GM18499 (cell line): ENCODE measurements around the gene AFM.

Experiments
- ATAC-seq: cut with Tn5 transposase; IDR thresholded peaks from one replicate; pipeline ENCODE4 v1.9.1; 2021; ENCODE audit warnings: moderate number of reproducible peaks; ENCODE audit not compliant: insufficient read depth, unreplicated experiment

Gene AFM

GRCh38 chr4:73450398-73451004, 31.0 kb upstream of the AFM start:
- no peak for ATAC-seq

- no peak for ATAC-seq
These were observed 30.1 kb upstream of the AFM start for GRCh38 chr4:73451404-73451803.

- ATAC-seq: no peak
These were observed 29.4 kb upstream of the AFM start for GRCh38 chr4:73451981-73452747.

- no peak for ATAC-seq
These were observed 28.4 kb upstream of the AFM start for GRCh38 chr4:73452953-73453700.

GRCh38 chr4:73453701-73454005, 27.9 kb upstream of the AFM start:
- no peak for ATAC-seq

- no peak for ATAC-seq
These were observed 26.6 kb upstream of the AFM start for GRCh38 chr4:73454920-73455319.

- no peak for ATAC-seq
These were observed 25.1 kb upstream of the AFM start for GRCh38 chr4:73456177-73457022.

GRCh38 chr4:73458184-73459047, 23.1 kb upstream of the AFM start:
- no peak for ATAC-seq

GRCh38 chr4:73459048-73459421, 22.5 kb upstream of the AFM start:
- no peak for ATAC-seq

- no peak for ATAC-seq
These were observed 20.5 kb upstream of the AFM start for GRCh38 chr4:73460913-73461522.

- no peak for ATAC-seq
These were observed 13.4 kb upstream of the AFM start for GRCh38 chr4:73468170-73468569.

- no peak for ATAC-seq
These were observed 10.8 kb upstream of the AFM start for GRCh38 chr4:73470728-73471127.

GRCh38 chr4:73477176-73477575, 4.4 kb upstream of the AFM start:
- no peak for ATAC-seq

GRCh38 chr4:73479323-73479722, 2.2 kb upstream of the AFM start:
- ATAC-seq: no peak

GRCh38 chr4:73485085-73485484, 3.5 kb downstream of the AFM start:
- no peak for ATAC-seq

GRCh38 chr4:73485596-73485995, 4.1 kb downstream of the AFM start:
- ATAC-seq: no peak

GRCh38 chr4:73486497-73486896, 5.0 kb downstream of the AFM start:
- no peak for ATAC-seq

GRCh38 chr4:73487233-73487632, 5.7 kb downstream of the AFM start:
- ATAC-seq: no peak

GRCh38 chr4:73499996-73500765, 18.6 kb downstream of the AFM start:
- ATAC-seq: no peak
